ENCODE results near the gene POFUT2.

Gene POFUT2

DNA sequence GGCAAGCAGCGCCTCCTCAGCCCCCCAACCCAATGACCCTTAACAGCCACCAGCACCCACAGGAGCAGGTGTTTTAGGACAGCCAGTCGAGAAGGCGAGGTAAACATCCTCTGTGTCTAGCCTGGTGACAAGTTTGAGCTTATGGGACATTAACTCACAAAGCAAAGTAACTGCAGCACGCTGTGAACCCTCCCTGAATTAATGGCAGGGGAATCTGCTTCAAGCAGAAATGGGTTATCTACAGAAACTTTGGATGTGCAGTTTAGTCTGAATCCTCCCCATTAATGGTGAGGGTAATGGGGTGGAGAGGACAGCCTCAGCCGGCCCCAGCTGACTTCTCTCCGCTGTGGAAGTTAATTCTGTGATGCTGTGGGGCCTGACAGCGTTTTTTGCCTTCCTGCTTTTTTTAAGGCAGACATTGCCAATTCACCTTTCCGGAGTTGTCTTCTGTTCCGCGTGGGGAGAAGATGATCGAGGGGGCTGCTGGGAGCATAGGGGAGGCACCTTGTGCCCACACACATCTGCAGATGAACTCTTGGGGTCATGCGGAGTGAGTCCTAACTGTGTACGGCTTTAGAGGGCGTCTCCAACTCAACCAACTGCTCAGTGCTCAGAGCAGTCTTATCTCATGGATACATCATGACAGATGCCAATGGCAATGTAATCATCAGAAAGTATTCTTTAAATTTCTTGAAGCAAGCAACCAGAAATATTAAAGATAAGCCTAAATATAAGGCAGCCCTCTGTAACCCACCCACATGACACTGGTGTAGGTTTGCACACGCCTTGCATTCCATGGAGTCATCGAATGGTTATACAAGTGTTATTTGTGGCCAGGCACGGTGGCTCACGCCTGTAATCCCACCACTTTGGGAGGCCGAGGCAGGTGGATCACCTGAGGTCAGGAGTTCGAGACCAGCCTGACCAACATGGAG lies 41.0 kb downstream of the POFUT2 start:
- DNase-seq: no peak

DNA sequence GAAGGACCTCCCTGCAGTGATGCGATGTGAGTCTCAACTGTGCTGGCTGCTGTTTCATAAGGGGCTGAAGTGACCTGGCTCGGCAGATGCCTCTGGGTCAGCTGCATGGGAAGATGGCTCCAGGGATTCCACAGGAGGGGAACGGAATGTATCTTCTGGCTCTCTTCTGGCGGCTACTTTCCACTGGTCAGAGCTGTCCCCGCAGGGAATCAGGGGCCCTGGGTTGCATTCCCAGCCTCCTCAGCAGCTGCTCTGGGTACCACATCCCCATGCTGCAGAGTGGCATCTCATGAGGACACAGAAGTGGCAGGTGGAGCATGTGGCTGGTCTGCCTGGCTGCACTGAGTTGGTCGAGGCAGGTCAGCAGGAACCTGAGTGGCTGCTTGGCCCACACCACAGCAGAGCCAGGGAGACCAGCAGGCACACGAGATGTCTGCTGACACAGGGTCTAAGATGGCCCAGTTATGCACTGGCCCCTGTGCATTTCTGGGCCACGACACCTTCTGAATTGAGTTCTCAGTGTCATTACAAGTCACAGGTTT lies 42.8 kb downstream of the POFUT2 start:
- DNase-seq: no peak

DNA sequence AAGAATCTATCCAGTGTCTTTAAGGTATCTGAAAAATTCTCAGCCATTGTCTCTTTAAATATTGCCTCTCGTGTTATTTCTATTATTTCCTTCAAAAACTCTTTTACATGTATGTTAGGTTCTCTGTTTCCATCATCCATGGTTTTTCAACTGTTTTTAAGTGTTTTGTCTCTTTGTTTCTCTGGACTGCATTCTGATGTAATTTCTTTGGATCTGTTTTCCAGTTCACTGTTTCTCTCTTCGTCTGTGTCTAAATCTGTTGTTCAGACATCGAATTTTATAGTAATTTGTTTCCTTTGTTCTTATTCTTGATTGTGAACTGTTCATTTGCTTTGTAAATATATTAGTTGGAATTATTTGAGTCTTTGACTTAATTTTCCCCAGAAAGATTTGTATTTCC lies 44.1 kb downstream of the POFUT2 start:
- no peak for DNase-seq

DNA sequence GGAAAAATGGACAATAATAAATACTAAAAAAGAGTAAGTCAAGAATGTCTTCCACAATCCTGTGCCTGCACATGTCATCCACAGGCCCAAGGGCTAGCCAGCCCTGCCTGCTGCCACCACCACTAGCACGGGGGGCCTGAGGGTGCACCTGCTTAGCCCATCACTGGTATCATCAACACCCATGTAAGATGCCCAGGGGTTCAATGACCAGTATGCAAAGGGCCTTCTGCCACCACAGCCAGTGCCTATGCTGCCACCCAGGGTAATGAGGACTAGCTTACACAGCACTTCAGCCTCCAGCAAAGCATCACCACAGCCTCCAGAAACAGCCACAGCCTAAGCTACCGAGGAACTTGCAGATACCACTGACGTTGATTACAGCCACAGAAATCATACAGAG lies 46.3 kb downstream of the POFUT2 start:
- DNase-seq: no peak

DNA sequence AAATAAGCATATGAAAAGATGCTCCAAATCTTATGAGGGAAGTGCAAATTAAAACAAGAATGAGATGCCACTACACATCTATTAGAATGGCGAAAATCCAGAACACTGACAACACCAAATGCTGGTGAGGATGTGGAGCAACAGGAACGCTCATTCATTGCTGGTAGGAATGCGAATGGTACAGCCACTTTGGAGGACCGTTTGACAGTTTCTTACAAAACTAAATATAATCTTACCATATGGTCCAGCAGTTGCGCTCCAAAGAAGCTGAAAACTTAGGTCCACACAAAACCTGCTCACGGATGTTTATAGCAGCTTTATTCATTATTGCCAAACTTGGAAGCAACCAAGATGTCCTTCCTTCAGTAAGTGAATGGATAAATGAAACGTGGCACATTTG lies 50.3 kb downstream of the POFUT2 start:
- DNase-seq: no peak

DNA sequence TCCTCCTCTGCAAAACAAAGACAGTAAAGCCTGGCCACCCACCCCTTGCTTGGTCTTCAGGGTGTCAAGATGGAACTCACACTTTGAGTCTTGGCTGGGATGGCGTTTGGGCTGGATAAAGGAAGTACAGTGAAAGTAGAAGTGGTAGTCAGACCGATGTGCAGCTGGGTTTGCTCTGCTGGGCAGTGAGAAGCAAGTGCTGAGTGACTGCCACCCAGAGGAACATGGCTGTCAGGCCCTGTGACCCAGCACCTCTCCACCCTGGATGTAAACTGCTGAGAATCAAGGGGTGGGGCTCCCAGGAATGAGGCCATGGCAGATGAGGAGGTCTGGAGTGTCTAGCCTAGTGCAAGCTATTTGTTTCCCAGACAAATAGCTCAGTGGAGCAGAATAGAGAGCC lies 51.2 kb downstream of the POFUT2 start:
- DNase-seq: no peak

DNA sequence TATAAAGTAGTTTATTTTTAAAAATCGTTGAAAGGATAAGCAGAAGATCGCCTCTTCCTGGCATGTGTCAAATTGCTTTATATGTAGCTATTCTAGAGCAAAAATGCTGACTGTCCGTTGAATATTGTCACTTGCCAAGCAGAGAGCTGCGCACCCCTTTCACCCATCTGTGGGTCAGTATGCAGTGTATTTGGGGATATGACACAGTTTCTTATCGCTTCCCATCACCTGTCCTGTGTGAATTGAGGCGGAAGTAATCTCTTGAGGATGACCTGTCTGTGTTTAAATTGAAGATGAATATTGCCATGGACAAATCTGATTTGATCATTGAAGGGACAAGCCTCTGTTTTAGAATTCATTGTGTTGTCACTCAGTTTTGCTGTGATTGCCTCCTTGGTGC lies 52.2 kb downstream of the POFUT2 start:
- no peak for DNase-seq

DNA sequence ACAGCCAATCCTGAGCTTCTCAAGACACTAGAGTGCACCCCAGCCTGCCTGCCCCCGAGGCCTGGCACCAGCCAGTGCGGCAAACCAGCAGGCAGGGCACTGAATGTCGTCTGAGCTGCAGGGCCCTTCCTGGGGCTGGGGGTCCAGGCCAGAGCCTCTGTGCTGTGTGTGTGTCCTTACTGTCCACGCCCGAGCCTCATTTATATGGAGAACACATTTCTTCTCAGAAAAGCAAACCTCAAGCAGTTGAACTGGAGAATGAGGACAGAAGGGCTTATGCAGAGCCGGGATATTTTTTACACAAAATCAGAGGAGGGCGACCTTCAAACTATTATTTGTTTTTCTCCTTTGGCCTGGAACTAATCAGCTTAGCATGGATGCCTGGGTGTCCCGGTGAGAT lies 52.7 kb downstream of the POFUT2 start:
- DNase-seq: no peak

DNA sequence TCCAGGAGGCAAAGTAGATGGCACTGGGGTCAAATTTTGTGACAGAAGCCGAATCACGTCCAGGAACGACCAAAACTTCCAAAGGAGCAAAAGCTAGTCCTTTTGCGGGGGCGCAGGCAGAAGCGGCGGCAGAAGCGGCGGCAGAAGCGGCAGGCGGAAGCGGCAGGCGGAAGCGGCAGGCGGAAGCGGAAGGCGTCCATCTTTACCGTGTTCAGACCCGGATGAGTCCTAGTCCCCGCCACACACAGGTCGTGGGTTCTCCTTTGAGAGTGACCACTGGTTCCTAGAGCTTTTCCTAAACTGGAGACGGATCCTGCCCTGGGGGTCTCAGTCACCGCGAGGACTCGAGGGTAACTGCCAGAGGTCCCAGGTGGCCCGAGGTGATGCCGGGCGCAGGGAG lies 53.6 kb downstream of the POFUT2 start:
- no peak for DNase-seq

DNA sequence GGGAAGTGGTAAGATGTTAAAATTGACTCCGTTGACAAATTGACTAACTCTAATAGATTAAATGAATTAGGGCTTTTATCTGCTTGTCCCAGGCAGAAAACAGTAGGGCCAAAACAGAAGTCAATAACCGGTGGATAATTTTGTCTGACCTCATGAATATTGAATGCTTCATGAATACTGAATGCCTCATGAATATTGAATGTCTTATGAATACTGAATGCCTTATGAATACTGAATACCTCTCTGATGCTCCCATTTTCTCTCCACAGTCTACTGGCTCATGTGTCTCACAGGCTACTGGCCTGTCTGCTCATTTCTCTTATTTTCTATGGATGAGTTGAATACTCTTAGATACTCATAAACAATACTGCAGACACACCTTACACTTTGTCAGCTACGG lies 56.0 kb downstream of the POFUT2 start:
- DNase-seq: no peak

DNA sequence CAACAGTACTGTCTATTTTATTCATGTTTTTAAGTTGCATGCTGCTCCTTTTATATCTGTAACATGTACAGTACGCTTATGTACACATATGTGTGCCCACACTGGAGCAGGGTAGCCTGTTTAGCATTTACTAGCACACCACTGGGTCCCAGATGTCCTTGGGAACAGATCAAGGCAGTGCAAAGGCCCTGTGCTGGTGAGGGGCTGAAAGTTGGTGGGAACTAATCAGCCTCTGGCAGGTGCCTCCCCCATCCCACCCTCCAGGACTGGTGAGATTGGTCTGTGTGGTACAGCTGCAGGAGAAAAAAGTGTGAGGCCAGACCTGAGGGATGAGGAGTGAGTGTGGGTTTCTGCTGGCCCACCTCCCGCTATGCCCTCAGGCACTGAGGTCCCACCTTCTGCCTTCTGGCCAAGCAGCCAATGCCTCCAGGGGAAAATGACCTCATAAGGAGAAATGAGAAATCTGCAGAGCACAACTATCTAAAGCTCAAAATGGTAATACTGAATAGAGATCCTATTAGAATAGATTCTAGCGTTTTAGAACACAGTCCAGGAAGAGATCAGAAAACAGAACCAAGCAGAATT lies 58.9 kb downstream of the POFUT2 start:
- no peak for DNase-seq

DNA sequence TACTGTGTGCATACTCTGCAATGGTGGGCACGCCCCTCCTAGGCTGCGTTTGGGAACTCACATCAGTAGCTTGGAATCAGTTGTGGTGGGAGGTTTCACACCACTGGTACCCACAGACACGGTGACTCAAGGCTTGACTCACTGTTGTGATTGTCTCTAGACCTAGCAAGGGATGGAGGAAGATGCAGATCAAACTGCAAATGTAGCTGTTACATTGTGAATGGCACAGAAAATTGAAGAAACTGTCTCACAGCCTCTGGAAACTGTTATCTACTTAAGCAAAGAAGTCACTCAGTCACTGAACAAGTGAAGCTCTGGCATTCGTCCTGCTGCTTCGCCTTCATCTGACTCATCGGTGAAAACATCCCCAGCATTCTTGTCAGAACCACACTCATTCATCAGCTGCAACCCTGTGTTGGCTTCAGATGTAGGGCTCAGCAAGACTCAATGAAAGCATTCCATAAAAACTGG lies 59.5 kb downstream of the POFUT2 start:
- DNase-seq: no peak

DNA sequence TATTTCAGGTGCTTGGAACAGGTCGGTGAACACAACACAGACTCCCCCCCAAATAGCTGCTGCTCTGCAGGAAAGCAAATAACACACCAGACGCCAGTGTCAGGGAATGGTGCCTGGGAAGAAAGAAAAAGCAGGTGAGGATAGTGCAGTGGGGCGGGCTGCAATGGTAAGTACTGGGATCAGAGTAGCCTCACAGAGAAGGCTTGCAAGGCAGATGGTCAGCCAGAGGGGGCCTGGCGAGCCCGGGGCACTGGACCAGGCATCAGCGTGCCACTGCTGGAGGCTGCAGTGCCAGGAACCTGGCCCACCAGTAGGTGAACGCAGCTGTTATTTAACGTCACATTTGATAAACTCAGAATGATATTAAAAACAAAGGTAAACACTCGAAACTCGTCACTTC lies 60.0 kb downstream of the POFUT2 start:
- DNase-seq: no peak

DNA sequence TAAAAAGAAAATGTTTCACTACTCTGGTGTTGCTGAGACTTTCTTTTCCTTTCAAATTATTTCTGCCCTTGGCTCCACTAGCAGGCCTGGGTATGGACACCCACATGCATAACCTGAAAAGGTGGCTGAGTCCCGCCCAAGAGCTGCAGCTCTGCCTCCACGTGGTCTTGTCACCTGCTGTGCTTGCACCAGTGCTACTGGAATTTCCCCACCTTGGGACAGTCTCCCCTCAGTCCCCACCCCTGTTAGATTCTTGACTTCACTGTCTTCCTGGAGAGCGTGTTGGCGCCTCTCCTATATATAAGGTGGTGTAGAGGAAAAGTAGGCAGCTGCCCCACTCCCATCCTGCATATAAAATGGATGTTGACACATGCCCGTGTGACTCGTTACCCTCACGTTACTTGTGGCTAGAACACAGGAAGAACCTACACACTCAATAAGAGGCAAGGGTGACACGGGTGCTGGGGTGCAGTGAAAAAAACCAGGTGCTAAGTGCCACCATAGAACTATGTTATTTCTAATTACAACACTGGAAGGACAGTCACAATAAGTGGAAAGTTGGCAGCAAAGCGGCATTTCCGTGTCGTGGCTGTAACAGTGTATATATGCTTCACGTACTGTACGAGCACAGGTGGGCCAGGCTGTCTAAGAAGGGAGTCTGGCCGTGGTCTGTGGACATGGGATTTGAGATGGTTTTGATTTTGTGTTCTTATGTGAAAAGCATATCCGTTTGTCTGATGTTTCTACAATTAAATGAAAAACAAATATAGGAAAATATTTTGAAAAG lies 61.0 kb downstream of the POFUT2 start:
- DNase-seq: no peak

DNA sequence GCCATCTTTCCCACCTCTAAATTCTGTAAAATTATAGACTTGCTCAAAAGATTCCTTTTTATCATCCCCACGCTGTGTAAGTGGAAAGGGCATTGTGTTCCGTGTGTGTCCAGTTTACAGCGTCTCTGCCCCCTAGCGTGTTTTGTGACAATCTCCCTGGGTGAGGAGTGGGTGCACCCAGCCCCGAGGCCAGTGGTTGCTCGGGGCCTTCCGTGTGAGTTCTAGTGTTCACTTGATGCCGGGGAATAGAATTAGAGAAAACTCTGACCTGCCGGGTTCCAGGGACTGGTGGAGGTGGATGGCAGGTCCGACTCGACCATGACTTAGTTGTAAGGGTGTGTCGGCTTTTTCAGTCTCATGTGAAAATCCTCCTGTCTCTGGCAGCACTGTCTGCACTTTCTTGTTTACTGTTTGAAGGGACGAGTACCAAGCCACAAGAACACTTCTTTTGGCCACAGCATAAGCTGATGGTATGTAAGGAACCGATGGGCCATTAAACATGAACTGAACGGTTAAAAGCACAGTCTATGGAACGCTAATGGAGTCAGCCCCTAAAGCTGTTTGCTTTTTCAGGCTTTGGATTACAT lies 61.9 kb downstream of the POFUT2 start:
- no peak for DNase-seq

DNA sequence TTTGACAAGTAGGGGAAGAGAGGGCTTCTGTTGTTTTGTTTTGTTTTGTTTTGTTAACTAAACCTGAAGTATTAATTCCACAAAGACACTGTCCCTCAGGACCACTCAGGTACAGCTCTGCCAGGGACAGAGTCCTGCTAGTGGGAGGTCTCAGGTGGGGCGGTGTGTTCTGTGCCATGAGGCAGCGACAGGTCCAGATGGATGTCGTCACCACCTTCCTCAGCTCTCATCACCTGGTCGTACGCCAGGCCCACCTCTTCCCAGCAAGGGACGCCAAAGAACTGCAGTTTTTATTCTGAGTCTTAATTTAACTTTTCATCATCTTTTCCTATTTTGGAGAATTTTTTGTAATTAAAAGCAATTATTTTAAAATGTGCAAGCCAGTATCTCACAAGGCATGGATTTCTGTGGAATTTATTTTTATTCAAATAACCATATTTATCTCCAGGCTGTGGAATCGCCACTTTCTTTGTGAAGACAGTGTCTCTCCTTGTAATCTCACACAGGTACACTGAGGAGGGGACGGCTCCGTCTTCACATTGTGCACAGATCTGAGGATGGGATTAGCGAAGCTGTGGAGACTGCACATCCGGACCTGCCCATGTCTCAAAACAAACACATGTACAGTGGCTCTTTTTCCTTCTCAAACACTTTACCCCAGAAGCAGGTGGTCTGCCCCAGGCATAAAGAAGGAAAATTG lies 62.5 kb downstream of the POFUT2 start:
- no peak for DNase-seq

DNA sequence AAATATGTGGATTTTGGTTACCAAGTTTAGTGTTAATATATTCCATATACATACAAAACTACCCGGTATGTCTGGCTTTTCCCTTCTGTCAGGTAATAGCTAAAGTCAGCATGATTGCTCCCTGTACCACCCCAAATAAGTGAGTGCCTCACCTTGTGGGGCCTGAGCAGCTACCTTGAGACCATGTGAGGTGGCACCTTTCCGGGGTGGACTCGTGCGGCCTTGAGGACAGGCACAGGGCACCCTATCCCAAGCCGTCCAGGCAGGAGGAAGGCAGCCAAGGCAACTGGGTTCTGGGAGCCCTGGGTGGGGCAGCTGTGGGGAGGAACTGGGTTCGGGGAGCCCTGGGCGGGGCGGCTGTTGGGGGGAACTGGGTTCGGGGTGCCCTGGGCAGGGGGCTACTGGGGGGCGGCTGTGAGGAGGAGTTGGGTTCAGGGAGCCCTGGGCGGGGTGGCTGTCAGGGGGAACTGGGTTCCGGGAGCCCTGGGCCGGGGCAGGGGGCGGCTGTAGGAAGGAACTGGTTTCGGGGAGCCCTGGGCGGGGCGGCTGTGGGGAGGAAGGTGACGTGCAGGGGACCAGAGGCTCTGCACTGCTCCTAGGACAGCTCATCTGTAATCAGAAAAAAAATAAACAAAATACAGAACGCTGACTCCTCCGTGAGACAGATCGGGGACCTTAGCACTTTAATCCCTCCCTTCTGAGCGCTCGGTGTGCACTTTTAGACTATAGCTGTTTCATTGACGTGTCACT lies 63.3 kb downstream of the POFUT2 start:
- no peak for DNase-seq

DNA sequence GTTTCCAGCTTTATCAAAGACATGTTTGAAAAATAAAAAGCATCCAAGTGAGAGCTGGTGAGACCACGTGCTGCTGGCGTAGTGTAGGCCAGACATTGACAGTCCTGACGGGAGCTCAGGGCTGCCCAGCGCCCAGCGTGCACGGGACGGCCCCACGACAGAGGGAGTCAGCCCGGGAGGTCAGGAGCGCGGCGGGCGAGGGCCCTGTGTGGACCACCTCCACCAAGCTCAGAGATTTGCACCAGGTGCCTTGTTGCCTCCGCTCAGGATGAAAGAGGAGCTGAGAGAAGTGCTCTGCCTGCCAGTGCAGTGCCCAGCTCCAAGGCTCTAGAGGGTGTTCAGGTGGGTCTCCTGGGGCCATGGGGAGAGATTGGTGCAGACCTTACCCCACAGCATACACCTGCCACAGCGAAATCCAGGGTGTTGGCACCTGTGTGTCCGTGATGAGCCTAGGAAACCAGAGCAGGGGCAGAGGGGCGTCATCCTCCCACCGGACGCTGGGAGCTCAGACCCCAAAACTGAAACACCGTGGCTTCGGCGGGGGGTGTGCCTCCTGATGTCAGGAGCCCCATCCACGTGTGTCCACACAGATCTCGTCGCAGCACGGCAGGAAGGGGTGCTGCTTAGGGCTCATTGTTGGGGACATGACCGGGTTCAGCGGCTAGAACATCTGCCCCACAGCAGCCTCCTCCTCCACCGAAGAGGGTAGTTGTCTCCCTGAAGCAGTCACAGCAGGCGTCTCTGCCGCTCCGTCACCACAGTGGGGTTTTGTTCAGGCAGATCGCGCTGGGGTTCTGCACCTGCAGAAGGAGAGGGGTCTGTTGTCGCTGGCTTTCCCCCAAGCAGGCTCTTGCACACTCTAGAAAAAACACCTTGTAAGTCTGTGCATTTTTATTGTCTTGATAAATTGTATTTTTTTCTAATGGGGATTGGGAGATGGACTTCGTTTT lies 64.2 kb downstream of the POFUT2 start:
- no peak for DNase-seq

DNA sequence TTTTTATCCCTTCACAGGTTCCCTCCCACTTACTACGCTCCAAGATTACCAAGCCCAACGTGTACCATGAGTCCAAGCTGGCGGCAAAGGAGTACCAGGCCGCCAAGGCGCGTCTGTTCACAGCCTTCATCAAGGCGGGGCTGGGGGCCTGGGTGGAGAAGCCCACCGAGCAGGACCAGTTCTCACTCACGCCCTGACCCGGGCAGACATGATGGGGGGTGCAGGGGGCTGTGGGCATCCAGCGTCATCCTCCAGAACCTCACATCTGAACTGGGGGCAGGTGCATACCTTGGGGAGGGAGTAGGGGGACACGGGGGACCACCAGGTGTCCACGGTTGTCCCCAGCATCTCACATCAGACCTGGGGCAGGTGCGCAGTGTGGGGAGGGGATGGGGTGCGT lies 65.7 kb downstream of the POFUT2 start:
- DNase-seq: no peak

DNA sequence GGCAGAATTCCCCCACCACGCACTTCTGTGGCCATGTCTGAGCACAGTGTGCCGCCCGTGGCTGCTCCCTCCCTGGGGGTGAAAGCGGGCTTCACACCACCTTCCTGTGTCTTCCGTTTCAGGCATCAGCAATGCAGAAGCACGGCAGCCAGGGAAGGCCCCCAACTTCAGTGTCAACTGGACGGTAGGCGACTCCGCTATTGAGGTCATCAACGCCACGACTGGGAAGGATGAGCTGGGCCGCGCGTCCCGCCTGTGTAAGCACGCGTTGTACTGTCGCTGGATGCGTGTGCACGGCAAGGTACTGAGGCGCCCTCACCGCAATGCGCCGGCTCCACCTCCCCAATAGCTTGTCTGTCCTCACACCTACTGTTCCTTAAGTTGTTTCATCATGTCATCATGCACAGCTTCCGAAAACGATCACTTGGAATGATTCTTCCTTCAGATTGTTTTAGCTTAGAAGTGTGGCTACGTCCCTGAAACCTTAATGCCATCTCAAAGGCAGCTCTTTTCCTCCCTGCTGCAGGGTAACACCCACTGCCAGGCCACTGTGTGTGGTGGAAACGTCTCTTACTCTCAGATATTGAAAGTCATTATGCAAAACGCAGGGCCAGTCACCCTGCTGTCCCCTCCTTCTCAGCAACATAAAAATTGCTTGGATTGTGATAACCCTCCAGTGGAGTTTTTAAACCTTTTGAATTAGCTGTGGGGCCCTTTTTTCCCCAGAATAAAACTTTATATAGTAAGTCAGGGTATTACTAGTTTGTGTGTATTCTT lies 66.8 kb downstream of the POFUT2 start:
- DNase-seq: no peak

All from NCI-H187 (cell line).